Testis (tissue), 3 donors: ENCODE results near the gene EXD3. TPM values are rescaled to one million over a fixed set of nuclear protein-coding genes. Genes with fewer than 3 reads are reported as not detected.

Experiments
- DNase-seq: peaks from one replicate; pipeline ENCODE4 v3.0.0-alpha.2; 2019
- H3K27ac ChIP-seq, 2 donors: fragments of 200-600 bp; sonication (generic); one replicate each; pipeline ENCODE4 v1.5.1; 2019
- H3K27me3 ChIP-seq: fragments of 200-600 bp; sonication (generic); one replicate; pipeline ENCODE4 v1.5.1; 2019
- H3K36me3 ChIP-seq: fragments of 200-600 bp; sonication (generic); one replicate; pipeline ENCODE4 v1.5.1; 2017; ENCODE audit warnings: low read depth; ENCODE audit errors: missing control alignments
- H3K4me1 ChIP-seq: fragments of 200-600 bp; sonication (generic); one replicate; pipeline ENCODE4 v1.5.1; 2019
- H3K4me3 ChIP-seq, 2 donors: fragments of 200-600 bp; sonication (generic); one replicate each; pipeline ENCODE4 v1.5.1; 2017 to 2019
- H3K9me3 ChIP-seq: fragments of 200-600 bp; sonication (generic); one replicate; pipeline ENCODE4 v1.5.1; 2017
- POLR2A ChIP-seq: fragments of 450-650 bp; IDR thresholded peaks from one replicate; pipeline ENCODE4 v1.6.1; 2017; ENCODE audit warnings: antibody characterized with exemption, mild to moderate bottlenecking, moderate library complexity
- WGBS, 2 donors: methylation state at CpG; one replicate each; pipeline ENCODE4 v1.1.5; 2018; 5-methylcytosine and 5-hydroxymethylcytosine counted together
- intact Hi-C: fragments of 100-400 bp; cut with DNase I; formaldehyde crosslinking; loops from one replicate; pipeline ENCODE4 v1.15.1; 2023; ENCODE audit warnings: low total_unique reads
- polyA plus RNA-seq: library from polyadenylated mRNA; stranded (reverse); fragments of 350-450 nt; fragmentation: Illumina TruSeq; extraction: RNeasy Lipid Tissue Mini Kit (QIAGEN cat#74804); gene quantifications from one replicate; pipeline ENCODE4 v1.2.3, GENCODE V29; 2014; ENCODE audit warnings: low read depth, low replicate concordance; ENCODE audit not compliant: insufficient read depth
- total RNA-seq, 2 donors: library from RNA; depleted of rRNA; stranded (reverse); fragments of >200 nt; gene quantifications; one replicate each; pipeline ENCODE4 v1.2.3, GENCODE V29; 2016
- TF ChIP-seq, protein P1 (sequence below), 3 experiments: fragments of 450-650 bp in 2 of 3; fragments of 200-600 bp in 1 of 3; sonication (generic) in 1 of 3; IDR thresholded peaks; one replicate each; pipeline ENCODE4 v1.5.1; 2016 to 2019; ENCODE audit warnings: antibody characterized with exemption in 3 of 3, mild to moderate bottlenecking in 2 of 3, moderate library complexity in 1 of 3

The EXD3 gene
- total and polyA plus RNA-seq, 3 donors from 2014 or later = 8.9 to 24.5 (median 15.5) TPM

DNA sequence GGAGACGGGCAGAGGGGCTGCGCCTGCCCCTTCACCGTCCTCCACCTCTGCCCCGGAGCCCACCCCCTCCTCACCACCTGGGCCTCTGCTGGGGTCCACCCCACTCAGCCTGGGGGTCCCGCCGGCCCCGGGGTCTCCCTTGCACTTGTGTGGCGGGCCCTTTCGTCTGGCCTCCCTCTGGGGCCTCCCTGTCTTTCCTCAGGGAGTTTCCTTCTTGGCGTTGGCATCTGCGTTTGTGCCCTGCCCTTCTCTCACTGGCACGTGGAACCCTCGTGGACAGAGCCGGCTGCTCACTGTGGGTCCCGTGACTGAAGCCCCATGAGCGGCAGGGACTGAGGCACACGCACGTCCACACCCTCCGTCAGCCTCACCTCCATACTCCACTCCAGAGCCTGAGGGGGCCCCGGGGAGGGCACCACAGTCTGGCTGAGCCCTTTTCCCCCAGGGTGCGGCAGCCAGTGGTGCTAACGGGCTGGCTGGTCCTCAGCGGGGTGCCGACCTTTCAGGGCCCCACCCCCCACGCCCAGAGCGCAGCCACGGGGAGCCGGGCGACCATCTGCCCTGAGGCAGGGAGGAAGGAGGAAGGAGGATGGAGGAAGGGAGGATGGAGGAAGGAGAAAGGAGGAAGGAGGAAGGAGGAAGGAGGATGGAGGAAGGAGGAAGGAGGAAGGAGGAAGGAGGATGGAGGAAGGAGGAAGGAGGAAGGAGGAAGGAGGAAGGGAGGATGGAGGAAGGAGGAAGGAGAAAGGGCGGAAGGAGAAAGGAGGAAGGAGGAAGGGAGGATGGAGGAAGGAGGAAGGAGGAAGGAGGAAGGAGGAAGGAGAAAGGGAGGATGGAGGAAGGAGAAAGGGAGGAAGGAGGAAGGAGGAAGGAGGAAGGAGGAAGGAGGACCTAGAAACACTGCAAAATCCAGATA lies 67.9 kb downstream of the EXD3 start:
- no peak overlapping the region for H3K4me3 ChIP-seq
- WGBS, 2 donors = 83 to 87% methylated on average over 19 to 29 of the region's 30 CpGs
- TF ChIP-seq, protein P1, sequence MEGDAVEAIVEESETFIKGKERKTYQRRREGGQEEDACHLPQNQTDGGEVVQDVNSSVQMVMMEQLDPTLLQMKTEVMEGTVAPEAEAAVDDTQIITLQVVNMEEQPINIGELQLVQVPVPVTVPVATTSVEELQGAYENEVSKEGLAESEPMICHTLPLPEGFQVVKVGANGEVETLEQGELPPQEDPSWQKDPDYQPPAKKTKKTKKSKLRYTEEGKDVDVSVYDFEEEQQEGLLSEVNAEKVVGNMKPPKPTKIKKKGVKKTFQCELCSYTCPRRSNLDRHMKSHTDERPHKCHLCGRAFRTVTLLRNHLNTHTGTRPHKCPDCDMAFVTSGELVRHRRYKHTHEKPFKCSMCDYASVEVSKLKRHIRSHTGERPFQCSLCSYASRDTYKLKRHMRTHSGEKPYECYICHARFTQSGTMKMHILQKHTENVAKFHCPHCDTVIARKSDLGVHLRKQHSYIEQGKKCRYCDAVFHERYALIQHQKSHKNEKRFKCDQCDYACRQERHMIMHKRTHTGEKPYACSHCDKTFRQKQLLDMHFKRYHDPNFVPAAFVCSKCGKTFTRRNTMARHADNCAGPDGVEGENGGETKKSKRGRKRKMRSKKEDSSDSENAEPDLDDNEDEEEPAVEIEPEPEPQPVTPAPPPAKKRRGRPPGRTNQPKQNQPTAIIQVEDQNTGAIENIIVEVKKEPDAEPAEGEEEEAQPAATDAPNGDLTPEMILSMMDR (IDR thresholded peaks at IDR 0.05) = no peak
- TF ChIP-seq POLR2A = no peak
- no peaks in the 10 kb centered on the region for H3K27me3 ChIP-seq
- H3K36me3 ChIP-seq = no peaks in the 10 kb centered on the region
- intact Hi-C loops = no loop called here
- DNase-seq = no peak
- H3K4me1 ChIP-seq = no peaks in the 10 kb centered on the region
- H3K27ac ChIP-seq = no peak overlapping the region
- no peaks in the 10 kb centered on the region for H3K9me3 ChIP-seq

DNA sequence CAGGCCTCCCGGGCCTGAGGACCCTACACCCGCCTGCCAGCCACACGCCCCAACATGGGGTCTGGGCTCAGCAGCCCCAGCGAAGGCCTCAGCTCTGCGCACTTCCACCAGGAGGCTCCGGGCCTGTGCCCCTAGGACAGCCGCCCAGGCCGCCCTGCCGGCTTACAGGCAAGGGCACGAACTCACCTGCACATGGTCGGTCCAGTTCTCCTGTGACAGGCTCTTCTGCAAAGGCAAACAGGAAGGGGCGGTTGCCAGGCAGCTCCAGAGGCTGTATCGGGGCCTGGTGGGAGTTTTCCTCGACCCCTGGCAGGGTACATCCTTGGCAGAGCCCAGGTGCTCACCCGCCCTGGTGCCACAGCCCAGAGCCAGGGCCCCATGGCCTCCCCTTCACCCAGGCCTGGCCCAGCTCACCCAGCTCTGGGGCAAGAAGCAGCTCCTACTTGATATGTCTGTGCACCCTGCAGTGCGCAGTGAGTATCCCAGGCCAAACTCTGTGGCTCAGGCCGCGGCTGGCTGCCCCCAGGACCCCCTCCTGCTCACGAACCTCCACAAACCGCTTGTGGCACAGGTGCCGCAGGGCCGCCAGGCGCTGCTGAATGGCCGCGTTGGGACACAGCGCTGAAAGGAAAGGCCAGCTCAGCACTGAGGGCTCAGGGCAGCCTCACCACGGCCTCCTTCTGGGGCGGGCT lies 68.7 kb downstream of the EXD3 start:
- no peak for DNase-seq
- Histone ChIP-seq H3K36me3 (no peaks in the 10 kb centered on the region), H3K27me3 (no peaks in the 10 kb centered on the region), H3K27ac (no peak overlapping the region), H3K4me1 (no peaks in the 10 kb centered on the region), H3K9me3 (no peaks in the 10 kb centered on the region), H3K4me3 (no peak overlapping the region)
- intact Hi-C loops = no loop called here
- no peak for TF ChIP-seq POLR2A
- 80 to 92% methylated on average over 2 to 28 of the region's 28 CpGs for WGBS, 2 donors

DNA sequence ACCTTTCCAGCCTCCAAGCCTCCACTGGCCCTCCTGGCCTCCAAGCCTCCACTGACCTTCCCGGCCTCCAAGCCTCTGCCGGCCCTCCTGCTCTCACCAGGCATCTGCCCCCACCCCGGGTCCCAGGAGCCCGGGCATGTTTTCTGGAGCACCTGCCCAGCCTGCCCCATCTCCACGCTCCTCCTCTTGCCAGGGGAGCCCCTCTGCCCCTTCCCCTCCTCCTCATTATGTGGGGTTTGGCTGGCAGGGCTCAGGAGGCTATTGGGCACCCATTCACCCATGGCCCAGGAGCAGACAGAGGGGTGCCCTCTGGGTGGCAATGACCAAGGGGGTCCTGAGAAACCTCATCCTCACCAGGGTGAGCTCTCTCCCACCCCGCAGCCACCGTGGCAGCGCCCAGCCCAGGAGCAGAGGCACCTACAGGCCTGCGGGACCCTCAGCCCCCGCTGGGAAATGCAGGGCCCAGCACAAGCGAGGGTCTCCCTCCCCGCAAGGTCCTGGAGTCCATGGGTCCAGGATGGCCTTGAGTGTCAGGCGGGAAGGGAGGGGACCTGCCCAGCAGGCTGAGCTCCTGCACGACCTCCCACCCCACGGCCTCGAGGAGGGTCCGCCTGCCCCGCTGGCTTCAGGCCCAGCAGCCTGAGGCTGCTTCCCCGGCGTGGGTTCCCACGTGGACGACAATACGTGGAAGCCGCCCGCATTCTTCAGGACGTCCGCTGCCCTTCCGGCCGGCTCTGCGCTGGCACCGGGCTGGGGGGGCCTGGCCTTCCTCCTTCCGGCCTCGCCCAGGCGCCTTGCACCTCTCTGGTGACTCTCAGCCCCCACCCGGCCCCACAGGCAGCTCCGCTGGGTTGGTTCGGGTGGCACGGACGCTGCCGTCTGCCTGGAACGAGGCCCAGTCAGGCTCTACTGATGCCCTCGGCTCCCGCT lies 69.5 kb downstream of the EXD3 start:
- no peak for DNase-seq
- H3K27ac ChIP-seq = no peak overlapping the region

DNA sequence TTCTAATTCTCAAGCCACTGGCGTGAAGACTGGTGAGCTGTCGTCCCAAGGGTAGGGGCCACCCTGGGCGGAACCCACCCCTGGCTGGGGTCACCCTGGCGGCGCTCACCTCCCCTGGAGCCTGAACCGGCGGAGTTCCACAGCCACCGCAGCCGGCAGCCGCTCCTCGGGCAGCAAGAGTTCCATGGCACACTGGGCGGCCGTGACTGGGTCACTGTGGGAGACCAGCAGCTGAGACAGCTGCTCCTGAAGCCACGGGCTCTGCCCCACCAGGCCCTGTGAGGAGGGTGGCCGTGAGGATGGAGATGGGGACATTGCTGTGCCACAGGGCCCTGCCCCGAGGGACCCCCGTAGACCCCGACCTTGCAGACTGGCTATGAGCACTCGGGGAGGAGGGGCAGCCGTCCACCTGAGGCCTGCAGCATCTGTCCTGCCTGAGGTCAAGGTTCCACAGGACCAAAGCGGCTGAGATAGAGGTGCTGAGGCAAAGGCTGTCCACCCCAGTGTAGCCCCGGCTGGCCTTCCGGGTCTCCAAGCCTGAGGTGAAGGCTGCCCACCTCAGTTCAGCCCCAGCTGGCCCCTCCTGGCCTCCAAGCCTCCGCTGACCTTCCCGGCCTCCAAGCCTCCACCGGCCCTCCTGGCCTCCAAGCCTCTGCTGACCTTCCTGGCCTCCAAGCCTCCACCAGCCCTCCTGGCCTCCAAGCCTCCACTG lies 70.3 kb downstream of the EXD3 start:
- H3K36me3 ChIP-seq = no peaks in the 10 kb centered on the region
- 88 to 97% methylated on average over 6 to 26 of the region's 26 CpGs for WGBS, 2 donors
- no peak for DNase-seq

More for the DNA sequence above, 69.5 kb downstream of the EXD3 start:
- H3K27me3 ChIP-seq = no peaks in the 10 kb centered on the region
- no peaks in the 10 kb centered on the region for H3K4me1 ChIP-seq
- intact Hi-C loops = no loop called here
- H3K4me3 ChIP-seq = no peak overlapping the region
- WGBS, 2 donors = 91 to 97% methylated on average over 21 to 43 of the region's 43 CpGs
- no peaks in the 10 kb centered on the region for H3K9me3 ChIP-seq
- no peaks in the 10 kb centered on the region for H3K36me3 ChIP-seq
- TF ChIP-seq POLR2A = no peak
- TF ChIP-seq, protein P1 (IDR thresholded peaks at IDR 0.05) = no peak

More for the DNA sequence above, 70.3 kb downstream of the EXD3 start:
- Histone ChIP-seq H3K27me3 (no peaks in the 10 kb centered on the region), H3K27ac (no peak overlapping the region), H3K4me3 (no peak overlapping the region), H3K4me1 (no peaks in the 10 kb centered on the region), H3K9me3 (no peaks in the 10 kb centered on the region)
- intact Hi-C loops = no loop called here
- TF ChIP-seq, protein P1 (IDR thresholded peaks at IDR 0.05) = no peak
- no peak for TF ChIP-seq POLR2A
